Progenitor cell of endocrine pancreas (in vitro differentiated cells): ENCODE measurements around the gene GDF10. TPM values are rescaled to one million over a fixed set of nuclear protein-coding genes. Genes with fewer than 3 reads are reported as not detected.

Experiments
- DNase-seq: peaks from one replicate; pipeline ENCODE4 v3.0.0; 2021; ENCODE audit warnings: low spot score; ENCODE audit not compliant: unreplicated experiment
- H3K27ac Mint-ChIP-seq: 2 replicates; pipeline ENCODE4 v1.8.0; 2021; ENCODE audit warnings: mild to moderate bottlenecking, moderate library complexity, mixed read lengths
- H3K27me3 Mint-ChIP-seq: 2 replicates; pipeline ENCODE4 v1.8.0; 2021; ENCODE audit warnings: mixed read lengths
- H3K36me3 Mint-ChIP-seq: 2 replicates; pipeline ENCODE4 v1.8.0; 2022; ENCODE audit warnings: mixed read lengths; ENCODE audit not compliant: insufficient read depth
- H3K4me1 Mint-ChIP-seq: 2 replicates; pipeline ENCODE4 v1.8.0; 2021; ENCODE audit warnings: low read depth, mixed read lengths
- H3K4me3 Mint-ChIP-seq: 2 replicates; pipeline ENCODE4 v1.8.0; 2021; ENCODE audit warnings: low read depth, mild to moderate bottlenecking, moderate library complexity, mixed read lengths
- H3K9me3 Mint-ChIP-seq: 2 replicates; pipeline ENCODE4 v1.8.0; 2021; ENCODE audit warnings: low read depth, mixed read lengths
- total RNA-seq: library from RNA; stranded (reverse); gene quantifications from 2 replicates; pipeline ENCODE4 v1.2.1, GENCODE V29; 2021
- TF ChIP-seq, protein P1 (sequence below): fragments of 200-600 bp; sonication (generic); IDR thresholded peaks from one replicate; pipeline ENCODE4 v1.5.0; 2021; ENCODE audit warnings: antibody characterized with exemption, mild to moderate bottlenecking; ENCODE audit not compliant: unreplicated experiment

Gene GDF10
- total RNA-seq, 1 donor from 2014 or later, result not detected

- Mint-ChIP-seq H3K27ac (no peak overlapping the region), H3K36me3 (no peaks in the 10 kb centered on the region), H3K4me3 (no peak overlapping the region), H3K27me3 (peaks cover 27% of the 10 kb centered on the region), H3K4me1 (no peaks in the 10 kb centered on the region), H3K9me3 (peaks cover 8% of the 10 kb centered on the region)
- no peak for DNase-seq
- TF ChIP-seq, protein P1, sequence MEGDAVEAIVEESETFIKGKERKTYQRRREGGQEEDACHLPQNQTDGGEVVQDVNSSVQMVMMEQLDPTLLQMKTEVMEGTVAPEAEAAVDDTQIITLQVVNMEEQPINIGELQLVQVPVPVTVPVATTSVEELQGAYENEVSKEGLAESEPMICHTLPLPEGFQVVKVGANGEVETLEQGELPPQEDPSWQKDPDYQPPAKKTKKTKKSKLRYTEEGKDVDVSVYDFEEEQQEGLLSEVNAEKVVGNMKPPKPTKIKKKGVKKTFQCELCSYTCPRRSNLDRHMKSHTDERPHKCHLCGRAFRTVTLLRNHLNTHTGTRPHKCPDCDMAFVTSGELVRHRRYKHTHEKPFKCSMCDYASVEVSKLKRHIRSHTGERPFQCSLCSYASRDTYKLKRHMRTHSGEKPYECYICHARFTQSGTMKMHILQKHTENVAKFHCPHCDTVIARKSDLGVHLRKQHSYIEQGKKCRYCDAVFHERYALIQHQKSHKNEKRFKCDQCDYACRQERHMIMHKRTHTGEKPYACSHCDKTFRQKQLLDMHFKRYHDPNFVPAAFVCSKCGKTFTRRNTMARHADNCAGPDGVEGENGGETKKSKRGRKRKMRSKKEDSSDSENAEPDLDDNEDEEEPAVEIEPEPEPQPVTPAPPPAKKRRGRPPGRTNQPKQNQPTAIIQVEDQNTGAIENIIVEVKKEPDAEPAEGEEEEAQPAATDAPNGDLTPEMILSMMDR, result no peak
These were observed 23.2 kb upstream of the GDF10 start for GRCh38 chr10:47276576-47277351.

DNA sequence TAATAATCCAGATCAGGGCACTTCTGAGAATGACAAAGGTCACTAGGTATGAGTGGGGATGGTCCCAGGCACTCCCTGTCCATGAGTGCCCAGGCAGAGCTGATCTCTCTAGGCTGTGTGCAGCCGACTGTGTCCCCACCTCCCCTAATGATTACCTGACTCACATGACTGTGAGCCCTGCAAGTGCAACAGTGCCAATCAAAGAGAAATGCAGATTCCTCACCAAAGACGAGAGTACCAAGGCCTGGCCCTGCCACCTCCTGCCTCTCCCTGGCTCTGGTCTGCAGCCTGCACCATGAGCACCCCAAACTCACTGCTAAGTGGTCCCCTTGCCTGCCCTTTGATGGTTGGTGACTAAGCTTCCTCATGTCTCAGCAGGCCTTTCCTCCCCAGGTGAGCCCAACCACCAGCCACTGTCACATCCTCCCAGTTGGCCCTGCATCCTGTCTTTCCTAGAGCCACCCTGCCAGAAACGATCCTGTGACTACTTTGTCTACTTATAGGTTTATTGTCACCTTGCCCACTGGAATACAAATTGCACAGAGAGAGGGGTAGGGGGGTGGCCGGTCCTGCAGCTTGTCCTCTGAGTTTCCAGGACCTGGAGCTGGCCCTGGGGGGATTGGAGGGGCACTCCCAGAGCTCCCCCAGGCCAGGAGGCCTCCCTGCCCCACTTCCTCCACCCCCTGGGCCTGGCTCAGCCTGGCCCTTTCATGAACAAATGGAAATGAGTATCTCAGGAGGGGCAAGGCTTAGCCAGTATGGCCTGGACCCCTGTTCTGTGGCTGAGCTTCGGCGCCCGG, 22.4 kb upstream of the GDF10 start:
- no peaks in the 10 kb centered on the region for H3K36me3 Mint-ChIP-seq
- H3K4me1 Mint-ChIP-seq, result no peaks in the 10 kb centered on the region
- TF ChIP-seq, protein P1, result no peak
- peaks cover 8% of the 10 kb centered on the region for H3K9me3 Mint-ChIP-seq
- H3K27me3 Mint-ChIP-seq, result peaks cover 33% of the 10 kb centered on the region
- no peak overlapping the region for H3K27ac Mint-ChIP-seq
- no peak overlapping the region for H3K4me3 Mint-ChIP-seq
- DNase-seq, result no peak

DNA sequence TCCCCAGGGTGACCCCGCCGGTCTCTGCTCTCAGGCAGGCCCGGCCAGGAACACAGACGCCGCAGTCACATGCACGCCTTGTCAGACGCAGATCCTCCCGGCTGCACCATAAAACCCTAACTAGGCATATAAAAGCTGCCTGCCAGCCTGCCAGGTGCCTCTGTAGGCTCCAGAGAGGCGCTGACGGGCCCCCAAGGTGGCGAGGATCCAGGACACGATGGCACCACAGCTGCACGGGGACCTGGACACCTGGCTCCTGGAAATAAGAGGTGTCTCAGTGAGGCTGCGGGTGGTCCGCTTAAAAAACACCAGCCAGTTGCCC, 21.9 kb upstream of the GDF10 start:
- Mint-ChIP-seq H3K9me3 (peaks cover 8% of the 10 kb centered on the region), H3K27me3 (peaks cover 33% of the 10 kb centered on the region), H3K4me3 (no peak overlapping the region), H3K4me1 (no peaks in the 10 kb centered on the region), H3K27ac (no peak overlapping the region), H3K36me3 (no peaks in the 10 kb centered on the region)
- DNase-seq, result no peak
- TF ChIP-seq, protein P1, result no peak

DNA sequence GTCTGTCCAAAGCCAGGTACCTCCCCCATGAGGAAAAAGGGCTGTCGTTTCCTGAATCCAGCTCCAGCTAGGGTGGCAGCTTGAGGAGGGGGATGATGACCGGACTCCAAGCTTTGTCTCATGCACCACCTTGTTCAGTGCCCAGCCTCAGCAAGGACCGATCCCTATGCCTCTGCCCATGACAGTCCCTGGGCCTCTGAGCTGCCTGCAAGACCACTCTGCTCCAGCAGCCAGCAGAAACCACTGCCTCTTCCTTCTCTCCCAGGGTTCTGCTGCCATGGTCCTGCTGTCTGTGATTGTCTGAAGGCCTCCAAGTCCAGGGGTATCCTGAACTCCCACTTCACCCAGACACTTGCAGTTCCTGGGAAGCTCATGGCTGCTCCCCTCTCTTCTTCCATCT, 21.3 kb upstream of the GDF10 start:
- Mint-ChIP-seq H3K4me3 (no peak overlapping the region), H3K27me3 (peaks cover 33% of the 10 kb centered on the region), H3K36me3 (no peaks in the 10 kb centered on the region), H3K27ac (no peak overlapping the region), H3K4me1 (no peaks in the 10 kb centered on the region), H3K9me3 (peaks cover 3% of the 10 kb centered on the region)
- DNase-seq, result no peak
- TF ChIP-seq, protein P1, result no peak

GRCh38 chr10:47279276-47279675, 20.7 kb upstream of the GDF10 start:
- Mint-ChIP-seq H3K4me3 (no peak overlapping the region), H3K27ac (no peak overlapping the region), H3K27me3 (peaks cover 33% of the 10 kb centered on the region), H3K4me1 (no peaks in the 10 kb centered on the region), H3K9me3 (no peaks in the 10 kb centered on the region), H3K36me3 (no peaks in the 10 kb centered on the region)
- no peak for DNase-seq
- TF ChIP-seq, protein P1, result no peak
